ENCODE data around the gene FUNDC2.

- no peak for TF ChIP-seq EP300 (IDR thresholded peaks at IDR 0.05)
- TF ChIP-seq, protein P1, sequence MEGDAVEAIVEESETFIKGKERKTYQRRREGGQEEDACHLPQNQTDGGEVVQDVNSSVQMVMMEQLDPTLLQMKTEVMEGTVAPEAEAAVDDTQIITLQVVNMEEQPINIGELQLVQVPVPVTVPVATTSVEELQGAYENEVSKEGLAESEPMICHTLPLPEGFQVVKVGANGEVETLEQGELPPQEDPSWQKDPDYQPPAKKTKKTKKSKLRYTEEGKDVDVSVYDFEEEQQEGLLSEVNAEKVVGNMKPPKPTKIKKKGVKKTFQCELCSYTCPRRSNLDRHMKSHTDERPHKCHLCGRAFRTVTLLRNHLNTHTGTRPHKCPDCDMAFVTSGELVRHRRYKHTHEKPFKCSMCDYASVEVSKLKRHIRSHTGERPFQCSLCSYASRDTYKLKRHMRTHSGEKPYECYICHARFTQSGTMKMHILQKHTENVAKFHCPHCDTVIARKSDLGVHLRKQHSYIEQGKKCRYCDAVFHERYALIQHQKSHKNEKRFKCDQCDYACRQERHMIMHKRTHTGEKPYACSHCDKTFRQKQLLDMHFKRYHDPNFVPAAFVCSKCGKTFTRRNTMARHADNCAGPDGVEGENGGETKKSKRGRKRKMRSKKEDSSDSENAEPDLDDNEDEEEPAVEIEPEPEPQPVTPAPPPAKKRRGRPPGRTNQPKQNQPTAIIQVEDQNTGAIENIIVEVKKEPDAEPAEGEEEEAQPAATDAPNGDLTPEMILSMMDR (IDR thresholded peaks at IDR 0.05) = no peak
- TF ChIP-seq BHLHE40 (IDR thresholded peaks at IDR 0.05; ENCODE audit: low read depth, low read length) = no peak
- TF ChIP-seq REST (IDR thresholded peaks at IDR 0.05) = no peak
- TF ChIP-seq ESRRA (IDR thresholded peaks at IDR 0.05; ENCODE audit: borderline replicate concordance, low read length) = no peak
- no peak for TF ChIP-seq CEBPB (IDR thresholded peaks at IDR 0.05)
- no peak for TF ChIP-seq POLR2A (IDR thresholded peaks at IDR 0.05; ENCODE audit: low read length)
- TF ChIP-seq HDAC2 (IDR thresholded peaks at IDR 0.05) = no peak
- TF ChIP-seq KDM1A (IDR thresholded peaks at IDR 0.05; ENCODE audit: low read depth) = no peak
- TF ChIP-seq, protein P2, sequence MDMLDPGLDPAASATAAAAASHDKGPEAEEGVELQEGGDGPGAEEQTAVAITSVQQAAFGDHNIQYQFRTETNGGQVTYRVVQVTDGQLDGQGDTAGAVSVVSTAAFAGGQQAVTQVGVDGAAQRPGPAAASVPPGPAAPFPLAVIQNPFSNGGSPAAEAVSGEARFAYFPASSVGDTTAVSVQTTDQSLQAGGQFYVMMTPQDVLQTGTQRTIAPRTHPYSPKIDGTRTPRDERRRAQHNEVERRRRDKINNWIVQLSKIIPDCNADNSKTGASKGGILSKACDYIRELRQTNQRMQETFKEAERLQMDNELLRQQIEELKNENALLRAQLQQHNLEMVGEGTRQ (IDR thresholded peaks at IDR 0.05) = no peak
- TF ChIP-seq PHF8 (IDR thresholded peaks at IDR 0.05; ENCODE audit: borderline replicate concordance, low read depth) = no peak
Measured at GRCh38 chrX:154991039-154991438, 35.6 kb upstream of the FUNDC2 start.
